ENCODE data around the gene KCNMB2. TPM values are rescaled to one million over a fixed set of nuclear protein-coding genes. Genes with fewer than 3 reads are reported as not detected.
"Not testable (repeated sequence)": the region's sequence is repeated elsewhere in the genome, so short reads cannot be mapped to it uniquely, and the experiment has no call there.

Gene KCNMB2
- polyA plus RNA-seq, 4 donors = 18.2 to 36.7 (median 27.1) TPM

DNA sequence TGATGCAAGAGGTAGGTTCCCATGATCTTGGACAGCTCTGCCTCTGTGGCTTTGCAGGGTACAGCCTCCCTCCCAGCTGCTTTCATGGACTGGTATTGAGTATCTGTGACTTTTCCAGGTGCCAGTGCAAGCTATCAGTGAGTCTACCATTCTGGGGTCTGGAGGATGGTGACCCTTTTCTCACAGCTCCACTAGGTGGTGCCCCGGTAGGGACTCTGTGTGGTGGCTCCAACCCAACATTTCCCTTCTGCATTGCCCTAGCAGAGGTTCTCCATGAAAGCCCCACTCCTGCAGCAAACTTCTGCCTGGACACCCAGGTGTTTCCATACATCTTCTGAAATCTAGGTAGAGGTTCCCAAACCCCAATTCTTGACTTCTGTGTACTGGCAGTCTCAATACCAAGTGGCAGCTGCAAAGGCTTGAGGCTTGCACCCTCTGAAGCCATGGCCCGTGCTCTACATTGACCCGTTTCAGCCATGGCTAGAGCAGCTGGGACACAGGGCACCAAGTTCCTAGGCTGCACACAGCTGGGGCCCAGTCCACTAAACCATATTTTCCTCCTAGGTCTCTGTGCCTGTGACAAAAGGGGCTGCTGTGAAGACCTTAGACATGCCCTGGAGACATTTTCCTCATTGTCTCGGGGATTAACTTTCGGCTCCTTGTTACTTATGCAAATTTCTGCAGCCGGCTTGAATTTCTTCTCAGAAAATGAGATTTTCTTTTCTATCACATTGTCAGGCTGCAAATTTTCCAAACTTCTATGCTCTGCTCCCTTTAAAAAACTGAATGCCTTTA, 209.8 kb downstream of the KCNMB2 start:
- not testable (repeated sequence) for DNase-seq (ENCODE audit: low read depth in 4 of 4, low spot score in 3 of 4)

DNA sequence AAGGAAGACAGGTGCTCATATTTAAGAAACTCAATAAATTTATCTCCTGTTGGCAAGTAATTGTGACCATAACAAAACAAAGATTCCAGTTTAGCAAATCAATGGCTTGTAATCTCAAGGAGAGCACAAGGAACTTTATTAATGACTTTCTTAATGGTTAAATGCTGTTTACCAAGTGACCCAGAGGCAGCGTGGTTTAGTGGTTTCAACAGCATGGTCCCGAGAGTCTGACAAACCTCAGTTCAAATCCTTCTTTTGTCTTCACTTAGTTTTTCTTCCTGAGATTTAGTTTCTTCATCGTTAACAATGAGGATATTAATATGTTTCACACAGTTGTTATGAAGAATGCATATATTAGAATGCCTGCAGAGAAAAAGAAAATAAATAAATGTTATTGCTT, 212.6 kb downstream of the KCNMB2 start:
- DNase-seq (ENCODE audit: low read depth in 4 of 4, low spot score in 3 of 4) = no peak

DNA sequence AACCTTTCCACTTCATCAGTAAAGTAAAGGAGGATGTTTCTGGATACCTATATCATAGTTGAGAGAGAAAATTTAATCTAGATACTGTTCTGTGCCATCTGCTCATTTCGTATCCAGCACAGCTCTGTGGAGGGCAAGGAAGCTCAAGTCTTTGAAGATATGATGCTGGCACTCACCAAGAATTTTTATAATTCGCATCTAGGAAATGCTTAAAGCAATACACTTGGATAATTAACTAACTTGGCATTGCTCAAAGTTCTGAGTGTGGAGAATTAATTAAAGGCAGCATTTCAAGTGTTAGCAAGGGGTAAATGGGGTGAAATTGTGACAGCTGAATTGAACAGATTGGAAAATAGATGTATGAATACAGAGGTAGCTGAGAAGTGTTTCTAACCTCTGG, 213.2 kb downstream of the KCNMB2 start:
- no peak for DNase-seq (ENCODE audit: low read depth in 4 of 4, low spot score in 3 of 4)

DNA sequence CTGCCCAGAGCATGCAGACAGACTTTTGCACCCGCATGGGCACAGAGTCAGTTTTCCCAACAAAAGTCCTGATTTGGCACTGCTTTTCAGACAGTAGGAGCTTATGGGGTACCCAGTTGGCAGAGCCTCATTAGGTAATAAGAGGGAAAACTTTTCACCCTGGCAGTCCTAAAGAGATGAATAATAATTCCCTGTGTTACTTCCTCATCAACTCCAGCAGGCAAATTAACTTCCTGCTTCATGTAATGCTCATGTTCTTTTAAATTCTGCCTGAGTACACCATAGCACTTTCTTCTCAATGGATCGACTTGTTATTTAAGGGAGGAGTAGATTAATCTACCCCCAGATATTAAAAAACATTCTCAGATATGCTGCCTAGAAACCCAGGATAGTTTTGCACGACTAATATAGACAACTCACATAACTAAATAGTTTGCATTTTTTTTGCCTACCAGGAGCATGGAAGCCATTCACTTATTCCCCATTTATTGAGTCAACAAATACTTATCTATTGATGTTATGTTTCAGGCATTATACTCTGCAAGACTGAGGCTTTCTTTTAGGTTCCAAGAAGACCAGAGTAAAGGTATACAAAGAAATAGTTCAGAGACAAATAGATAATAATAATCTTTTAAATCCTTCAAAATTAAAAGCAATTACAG, 214.5 kb downstream of the KCNMB2 start:
- no peak for DNase-seq (ENCODE audit: low read depth in 4 of 4, low spot score in 3 of 4)

DNA sequence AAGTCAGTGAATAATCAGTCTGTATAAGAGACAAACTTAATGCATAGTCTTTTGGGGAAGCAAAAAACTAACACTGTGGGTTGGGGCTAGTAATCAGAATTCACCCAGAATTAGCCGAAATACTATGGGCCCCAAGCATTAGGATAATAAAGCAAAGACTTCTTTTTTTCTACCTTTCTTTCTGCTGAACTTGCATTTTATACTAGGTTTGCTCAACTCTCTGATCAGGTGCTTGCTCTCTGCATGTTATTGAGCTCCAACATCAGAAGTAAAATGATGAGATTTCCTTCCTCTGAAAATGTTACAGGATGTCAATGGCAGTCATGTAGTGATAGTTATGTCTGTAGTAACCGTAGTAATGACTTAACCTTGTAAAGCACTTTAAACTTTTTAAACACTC, 216.6 kb downstream of the KCNMB2 start:
- DNase-seq (ENCODE audit: low read depth in 4 of 4, low spot score in 3 of 4) = no peak

DNA sequence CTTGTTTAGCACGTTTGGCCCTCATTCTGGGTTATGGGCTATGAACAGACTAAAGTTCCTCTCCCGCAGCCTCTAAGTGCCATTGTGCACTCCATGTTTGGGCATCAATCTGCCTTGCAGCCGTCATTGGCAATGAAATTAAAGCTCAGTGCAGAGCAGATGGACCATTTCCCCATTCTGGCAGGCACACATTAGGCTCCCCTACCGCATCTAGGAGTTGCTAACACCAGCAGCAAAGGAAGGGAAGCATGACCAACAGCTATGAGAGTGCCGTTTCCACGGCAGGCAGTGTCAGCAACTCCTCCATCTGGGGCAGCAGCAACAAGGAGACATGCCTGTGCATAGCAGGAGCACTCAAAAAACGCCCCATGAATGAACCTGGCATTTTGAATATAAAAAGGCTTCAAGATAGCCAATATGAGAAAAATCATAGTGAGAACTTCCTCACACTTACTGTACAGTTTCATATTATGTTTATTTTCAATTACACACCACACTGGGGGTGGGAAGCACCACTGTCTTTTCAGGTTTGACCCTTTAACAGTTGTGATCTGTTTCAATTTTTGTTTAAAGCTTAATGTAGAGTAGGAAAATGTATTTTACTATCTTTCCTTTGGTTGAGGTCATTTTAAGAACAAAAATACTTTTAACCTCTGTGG, 218.7 kb downstream of the KCNMB2 start:
- DNase-seq (ENCODE audit: low read depth in 4 of 4, low spot score in 3 of 4) = no peak

DNA sequence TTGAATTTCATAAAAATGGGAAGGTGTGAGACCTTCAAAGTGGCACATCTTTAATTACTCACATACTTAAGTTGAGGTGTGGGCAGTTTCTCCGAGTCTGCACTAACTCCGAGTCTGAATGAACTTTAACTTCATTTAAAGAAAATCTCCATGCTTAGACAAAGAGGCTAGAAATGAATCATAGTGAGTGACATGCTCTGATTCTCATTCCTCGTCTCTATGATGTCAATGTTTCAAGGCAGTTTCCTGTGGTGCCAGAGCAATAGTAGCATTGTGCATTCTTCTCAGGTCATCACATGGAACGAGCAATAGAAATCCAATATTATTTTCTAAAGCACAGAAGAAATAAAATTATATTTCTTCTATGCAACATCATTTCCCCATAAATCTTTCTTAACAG, 224.8 kb downstream of the KCNMB2 start:
- DNase-seq (ENCODE audit: low read depth in 4 of 4, low spot score in 3 of 4) = no peak

DNA sequence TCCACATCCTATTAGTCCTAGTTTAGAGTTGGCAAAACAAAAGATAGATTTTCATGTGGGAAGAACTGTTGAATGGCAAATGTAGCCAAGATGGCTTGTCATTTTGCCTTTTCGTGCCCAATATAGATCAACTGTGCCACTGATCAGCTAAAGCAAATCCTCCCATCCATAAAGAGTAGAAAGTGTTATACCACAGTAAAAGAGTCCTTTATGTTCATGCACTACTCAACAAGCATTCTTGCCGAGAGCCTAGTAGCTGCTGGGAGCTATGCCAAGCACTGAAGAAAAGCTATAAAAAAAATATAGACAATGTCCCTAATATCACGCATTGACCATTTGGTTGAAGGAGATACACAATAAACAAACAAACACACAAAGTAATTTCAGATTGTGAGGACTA, 225.2 kb downstream of the KCNMB2 start:
- no peak for DNase-seq (ENCODE audit: low read depth in 4 of 4, low spot score in 3 of 4)

DNA sequence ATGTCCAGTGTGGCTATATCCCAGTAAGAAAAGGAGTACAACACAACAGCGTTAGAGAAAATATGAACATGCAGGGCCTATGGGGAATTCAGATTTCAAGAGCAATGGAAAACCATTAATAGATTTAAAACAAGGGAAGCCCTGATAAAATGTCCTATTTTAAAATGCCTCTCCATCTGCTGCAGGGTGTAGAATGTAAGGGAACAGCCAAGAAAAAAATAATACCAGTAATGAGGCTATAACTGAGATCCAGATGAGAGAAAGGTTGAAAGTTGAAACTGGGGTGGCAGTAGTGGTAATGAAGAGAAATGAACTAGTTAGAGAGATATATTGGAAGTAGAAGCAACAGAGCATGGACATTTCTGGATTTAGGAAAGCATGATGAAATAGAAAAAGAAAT, 226.1 kb downstream of the KCNMB2 start:
- no peak for DNase-seq (ENCODE audit: low read depth in 4 of 4, low spot score in 3 of 4)

DNA sequence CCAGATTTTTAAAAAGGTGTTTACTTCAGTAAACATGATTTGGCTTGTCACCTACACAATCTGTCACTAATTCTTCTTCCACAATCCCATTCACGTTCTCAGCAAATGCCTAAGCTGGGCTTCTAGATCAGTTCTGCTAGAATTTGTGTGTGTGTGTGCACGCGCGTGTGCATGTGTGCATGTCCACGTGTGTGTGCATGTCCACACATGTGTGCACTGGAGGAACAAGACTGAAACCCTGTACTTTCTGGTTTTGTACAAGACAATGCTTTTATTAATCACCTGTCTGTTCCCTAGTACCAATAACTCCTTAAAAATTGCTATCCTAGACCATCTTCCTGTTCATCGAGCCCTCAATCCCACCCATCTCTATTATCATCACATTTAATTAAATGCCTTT, 229.2 kb downstream of the KCNMB2 start:
- DNase-seq (ENCODE audit: low read depth in 4 of 4, low spot score in 3 of 4) = no peak

DNA sequence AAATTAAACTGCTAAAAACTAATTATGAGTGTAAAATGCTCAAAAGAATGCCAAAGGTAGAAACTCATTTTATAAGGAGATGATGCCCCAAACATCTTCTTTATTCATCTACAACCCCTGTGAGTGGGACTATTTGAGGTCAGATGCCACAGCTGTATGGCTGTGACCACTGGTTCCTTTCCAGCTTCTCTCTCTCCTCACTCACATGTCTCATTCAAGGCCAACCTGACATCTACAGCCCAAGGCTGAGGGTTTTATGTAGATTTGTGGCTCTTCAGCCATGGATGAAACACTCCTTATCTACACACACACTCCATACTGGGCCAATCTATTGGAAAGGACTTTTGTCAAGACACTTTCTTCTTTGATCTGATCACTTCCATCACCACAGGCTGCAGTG, 231.3 kb downstream of the KCNMB2 start:
- no peak for DNase-seq (ENCODE audit: low read depth in 4 of 4, low spot score in 3 of 4)

DNA sequence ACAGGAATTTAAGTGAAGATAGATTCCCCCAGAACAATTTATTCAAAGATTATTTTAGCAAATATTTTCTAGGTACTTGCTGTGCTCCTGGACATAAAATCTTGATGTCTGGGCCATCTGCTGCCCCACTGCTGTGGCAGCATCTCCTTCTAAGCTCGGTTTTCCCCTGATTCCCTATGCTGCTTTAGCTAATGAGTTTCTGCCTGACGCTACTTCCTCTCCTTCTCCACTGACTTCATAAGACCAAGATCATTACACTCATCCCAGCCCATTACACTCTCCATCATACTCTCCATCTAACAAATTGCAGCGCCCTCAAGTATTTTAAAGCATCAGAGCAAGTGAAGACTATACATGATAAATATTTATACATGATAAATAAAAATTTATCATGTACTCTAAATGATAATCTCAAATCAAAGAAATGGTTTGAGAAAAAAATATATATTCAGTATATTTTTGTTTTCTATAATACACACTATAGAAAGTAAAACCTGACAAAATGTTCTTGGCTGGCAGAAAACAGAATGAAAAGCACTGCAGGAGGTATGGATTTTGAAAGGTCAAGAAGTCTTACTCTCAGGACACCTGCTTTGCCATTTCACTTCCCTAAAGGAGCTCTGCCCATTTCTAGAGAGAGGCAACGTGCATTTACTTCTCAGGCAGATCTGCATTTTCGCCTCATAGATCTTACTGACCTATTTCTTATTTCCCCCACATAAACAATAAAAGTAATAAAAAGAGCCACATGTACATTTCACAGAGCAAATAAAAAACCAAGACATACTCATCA, 232.0 kb downstream of the KCNMB2 start:
- no peak for DNase-seq (ENCODE audit: low read depth in 4 of 4, low spot score in 3 of 4)

DNA sequence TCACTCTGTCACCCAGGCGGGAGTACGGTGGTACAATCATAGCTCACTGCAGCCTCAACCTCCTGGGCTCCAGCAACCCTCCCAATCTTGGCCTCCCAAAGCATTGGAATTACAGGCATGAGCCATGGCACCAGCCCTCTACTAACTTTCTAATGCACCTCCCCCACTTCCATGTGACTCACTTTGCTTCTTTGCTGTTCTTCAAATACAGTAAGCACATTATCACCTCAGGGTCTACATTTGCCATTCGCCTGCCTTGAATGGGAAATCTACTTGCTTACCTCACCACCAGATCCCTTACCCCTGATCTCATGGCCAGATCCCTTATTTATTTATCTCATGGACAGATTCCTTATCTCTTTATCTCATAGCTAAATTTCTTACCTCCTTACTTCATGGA, 235.3 kb downstream of the KCNMB2 start:
- no peak for DNase-seq (ENCODE audit: low read depth in 4 of 4, low spot score in 3 of 4)

DNA sequence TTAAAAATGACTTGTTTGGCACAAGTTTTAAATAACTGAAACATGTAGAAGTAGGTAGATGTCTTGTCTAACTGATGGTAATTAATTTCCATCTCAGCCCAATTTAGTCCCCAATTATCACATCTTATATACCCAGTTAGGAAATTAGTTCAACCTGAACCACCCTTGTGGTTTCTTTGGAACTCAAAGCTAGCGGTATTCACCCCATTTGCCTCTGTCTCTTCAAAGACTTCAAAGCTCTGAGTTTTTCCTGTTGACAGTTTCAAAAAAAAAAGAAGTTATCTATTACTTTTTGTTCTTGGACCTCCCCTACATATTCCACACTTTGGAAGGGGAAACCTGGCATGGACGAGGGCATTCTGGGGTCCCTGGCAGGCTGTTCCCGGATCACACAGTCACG, 236.5 kb downstream of the KCNMB2 start:
- no peak for DNase-seq (ENCODE audit: low read depth in 4 of 4, low spot score in 3 of 4)

DNA sequence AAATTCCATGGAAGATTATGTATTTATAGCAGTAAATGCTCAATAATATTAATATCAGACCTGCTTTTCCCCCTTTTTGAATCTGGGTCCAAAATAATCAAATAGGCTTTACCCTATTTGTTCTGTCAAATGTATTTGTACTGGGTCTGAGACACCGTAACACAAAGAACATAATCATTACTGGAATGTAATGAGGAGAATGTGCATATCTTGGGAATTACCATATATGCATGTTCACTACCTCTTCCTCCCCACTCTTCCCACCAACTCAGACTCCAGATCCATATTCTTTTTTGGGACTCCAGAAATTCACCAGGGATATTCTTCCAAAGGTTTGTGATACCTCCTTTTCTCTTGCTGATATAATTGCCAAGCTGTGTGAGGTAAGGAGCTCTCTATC, 237.1 kb downstream of the KCNMB2 start:
- no peak for DNase-seq (ENCODE audit: low read depth in 4 of 4, low spot score in 3 of 4)

DNA sequence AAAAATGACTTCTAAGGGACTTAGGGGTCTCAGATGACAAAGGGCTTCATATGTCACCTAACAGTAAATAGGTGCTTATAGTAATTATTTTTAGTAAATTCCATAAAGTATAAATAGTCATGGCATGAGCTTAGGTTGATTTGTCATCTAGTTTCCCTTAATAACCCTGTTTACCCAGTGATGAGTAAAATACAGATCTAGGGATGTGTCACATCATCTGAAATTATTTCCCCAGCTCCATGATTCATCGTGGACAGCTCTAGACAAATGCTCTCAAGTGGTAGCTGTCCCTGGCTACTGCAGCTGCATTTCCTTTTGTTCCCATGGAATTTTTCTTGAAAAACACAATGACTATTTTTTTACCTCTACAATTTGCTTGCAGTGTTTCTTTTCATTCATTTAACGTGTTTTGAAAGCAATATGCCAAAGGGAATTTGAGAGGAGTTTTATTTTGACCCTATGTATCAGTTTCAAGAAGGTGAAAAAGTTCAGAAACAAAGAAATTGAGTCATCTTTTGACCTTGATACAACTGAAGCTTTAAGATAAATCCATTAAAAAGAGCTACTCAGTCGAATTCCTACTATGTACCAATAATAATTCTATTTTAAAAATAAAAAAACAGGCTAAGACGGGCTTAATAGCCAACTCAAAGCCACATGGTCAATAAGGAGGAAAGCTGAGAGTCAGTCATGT, 241.6 kb downstream of the KCNMB2 start:
- DNase-seq (ENCODE audit: low read depth in 4 of 4, low spot score in 3 of 4) = no peak

DNA sequence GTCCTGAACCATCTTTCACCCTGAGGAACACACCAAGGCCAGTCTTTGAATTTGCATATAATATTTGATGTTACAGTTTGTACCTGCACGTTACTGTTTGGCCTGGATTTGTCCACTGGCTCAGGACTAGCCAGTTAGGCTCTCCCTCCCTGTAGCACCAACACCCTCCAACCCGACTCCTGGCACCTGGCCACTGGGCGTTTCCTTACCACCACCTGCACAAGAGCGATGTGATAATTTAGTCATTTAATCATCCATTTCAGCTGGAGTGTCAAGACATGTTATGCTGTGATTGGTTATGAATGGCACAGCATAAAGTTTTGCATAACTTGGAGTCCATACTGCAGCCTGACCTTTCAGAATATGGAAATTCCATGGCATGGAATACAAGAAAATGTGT, 242.4 kb downstream of the KCNMB2 start:
- no peak for DNase-seq (ENCODE audit: low read depth in 4 of 4, low spot score in 3 of 4)

DNA sequence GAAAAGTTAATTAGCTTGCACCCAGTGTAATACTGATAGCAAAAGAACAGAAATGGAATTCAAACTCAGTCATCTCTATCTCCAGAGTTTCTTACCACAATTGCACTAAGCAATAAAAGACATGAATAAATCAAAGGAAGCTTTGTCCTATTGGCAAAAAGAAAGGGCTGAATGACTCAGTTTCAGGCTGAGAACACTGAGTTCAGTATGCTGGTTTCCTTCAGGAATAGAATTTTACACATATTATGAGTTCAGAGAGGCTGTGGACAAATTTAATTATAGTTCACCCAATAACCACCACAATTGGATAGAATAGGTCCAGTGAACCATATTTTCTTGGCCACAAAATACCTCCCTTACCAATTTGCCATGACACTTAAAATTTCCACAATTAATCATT, 249.7 kb downstream of the KCNMB2 start:
- no peak for DNase-seq (ENCODE audit: low read depth in 4 of 4, low spot score in 3 of 4)

DNA sequence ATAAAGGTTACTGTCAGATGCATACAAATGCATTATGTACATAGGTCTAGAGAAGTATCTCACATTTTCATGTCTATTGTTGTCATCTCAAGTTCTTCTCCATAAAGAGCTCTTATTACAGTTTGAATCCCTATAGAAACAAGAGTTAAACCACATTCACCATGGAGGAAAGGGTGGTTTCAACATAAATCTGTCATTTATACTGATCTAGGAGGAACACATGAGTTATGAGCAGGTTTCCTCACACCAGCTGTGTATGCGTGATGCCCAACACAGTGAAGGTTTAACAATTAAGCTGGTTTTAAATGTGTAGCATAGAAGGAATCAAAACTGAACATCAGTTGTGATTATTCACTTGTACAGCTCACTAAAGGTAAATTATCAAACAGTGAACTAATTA, 251.7 kb downstream of the KCNMB2 start:
- DNase-seq (ENCODE audit: low read depth in 4 of 4, low spot score in 3 of 4) = no peak

DNA sequence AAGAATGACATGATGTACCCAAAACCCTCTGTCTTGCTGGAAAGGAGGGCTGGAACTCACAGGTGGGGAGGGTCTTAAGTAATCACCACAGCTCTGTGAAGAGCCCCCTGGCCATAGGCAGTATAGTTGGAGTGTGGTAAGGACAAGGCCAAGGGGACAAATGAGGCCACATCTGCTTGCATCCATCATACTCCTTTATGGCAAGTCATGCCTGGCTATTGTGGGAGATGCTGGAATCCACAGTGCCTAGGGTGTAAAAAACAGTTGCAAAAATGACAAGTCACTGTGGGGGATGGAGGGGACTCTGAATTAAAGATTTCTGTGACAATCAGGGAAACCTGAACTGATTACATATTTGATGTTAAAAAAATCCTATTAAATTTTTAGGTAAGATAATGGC, 258.5 kb downstream of the KCNMB2 start:
- DNase-seq (ENCODE audit: low read depth in 4 of 4, low spot score in 3 of 4) = no peak

DNA sequence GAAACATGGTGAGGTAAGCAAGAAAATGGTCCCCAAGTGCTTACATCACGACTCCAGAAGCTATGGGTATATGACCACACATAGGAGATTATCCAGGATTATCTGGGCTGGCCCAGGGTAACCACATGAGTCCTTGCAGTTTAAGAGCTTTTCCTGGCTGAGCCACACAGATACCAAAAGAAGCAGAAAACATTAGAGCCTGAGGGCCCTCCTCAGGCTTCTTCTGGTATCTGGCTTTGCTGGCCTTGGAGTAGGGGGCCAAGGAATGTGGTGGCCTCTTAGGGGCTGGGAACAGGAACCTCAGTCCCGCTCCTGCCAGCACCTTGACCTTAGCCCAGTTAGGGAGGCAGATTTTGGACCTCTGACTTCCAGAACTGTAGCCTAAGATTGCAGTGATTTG, 259.1 kb downstream of the KCNMB2 start:
- DNase-seq (ENCODE audit: low read depth in 4 of 4, low spot score in 3 of 4) = no peak

Data from left renal pelvis (tissue), 4 donors.